ENCODE measurements around the gene KLHL11.

DNA sequence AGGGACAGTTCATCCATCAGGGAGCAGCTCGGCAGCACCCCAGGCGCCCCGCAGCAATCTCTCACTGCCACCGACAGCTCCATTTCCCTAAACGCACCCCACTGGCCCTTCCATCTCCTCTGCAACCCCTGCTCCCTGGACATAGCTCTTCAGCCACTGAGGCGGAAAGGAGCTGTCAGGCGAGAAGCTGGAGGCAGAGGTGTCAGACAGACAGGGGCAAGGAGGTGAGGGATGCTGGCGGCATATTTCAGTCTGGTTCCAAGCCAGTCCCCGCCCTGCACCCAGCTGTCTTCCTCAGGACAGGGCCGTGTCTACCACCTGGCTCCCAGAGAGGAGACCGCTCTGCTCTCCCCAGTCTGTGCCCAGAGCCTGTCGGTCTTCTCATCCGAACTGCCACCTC is 43.9 kb upstream of the KLHL11 start:
- TF ChIP-seq, protein P1, sequence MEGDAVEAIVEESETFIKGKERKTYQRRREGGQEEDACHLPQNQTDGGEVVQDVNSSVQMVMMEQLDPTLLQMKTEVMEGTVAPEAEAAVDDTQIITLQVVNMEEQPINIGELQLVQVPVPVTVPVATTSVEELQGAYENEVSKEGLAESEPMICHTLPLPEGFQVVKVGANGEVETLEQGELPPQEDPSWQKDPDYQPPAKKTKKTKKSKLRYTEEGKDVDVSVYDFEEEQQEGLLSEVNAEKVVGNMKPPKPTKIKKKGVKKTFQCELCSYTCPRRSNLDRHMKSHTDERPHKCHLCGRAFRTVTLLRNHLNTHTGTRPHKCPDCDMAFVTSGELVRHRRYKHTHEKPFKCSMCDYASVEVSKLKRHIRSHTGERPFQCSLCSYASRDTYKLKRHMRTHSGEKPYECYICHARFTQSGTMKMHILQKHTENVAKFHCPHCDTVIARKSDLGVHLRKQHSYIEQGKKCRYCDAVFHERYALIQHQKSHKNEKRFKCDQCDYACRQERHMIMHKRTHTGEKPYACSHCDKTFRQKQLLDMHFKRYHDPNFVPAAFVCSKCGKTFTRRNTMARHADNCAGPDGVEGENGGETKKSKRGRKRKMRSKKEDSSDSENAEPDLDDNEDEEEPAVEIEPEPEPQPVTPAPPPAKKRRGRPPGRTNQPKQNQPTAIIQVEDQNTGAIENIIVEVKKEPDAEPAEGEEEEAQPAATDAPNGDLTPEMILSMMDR (IDR thresholded peaks at IDR 0.05; ENCODE audit: low read depth, low read length, poor library complexity, severe bottlenecking): no peak
- TF ChIP-seq EZH2phosphoT487 (IDR thresholded peaks at IDR 0.05; ENCODE audit: borderline replicate concordance, low read length): no peak
